A673 (cell line): ENCODE data around the gene CEMIP.

Experiments
- CTCF ChIP-seq: fragments of 300-800, 200-600 bp; sonication (generic); conservative IDR thresholded peaks from 2 replicates; pipeline ENCODE4 v1.5.1; 2017; ENCODE audit warnings: low read depth, mild to moderate bottlenecking, antibody characterized with exemption, low read length, moderate library complexity, mixed read lengths
- EZH2 ChIP-seq: fragments of 200-600 bp; sonication (generic); IDR thresholded peaks from 2 replicates; pipeline ENCODE4 v1.6.1; 2017; ENCODE audit warnings: borderline replicate concordance, low read depth, mild to moderate bottlenecking, mixed read lengths, antibody characterized with exemption, low read length; ENCODE audit not compliant: poor library complexity, severe bottlenecking

GRCh38 chr15:80937718-80938117, 158.5 kb downstream of the CEMIP start:
- TF ChIP-seq CTCF (no peak), EZH2 (no peak)
